HG03095 (cell line): Measurements from ENCODE around the gene GSTO2.

ENCODE experiments used
- ATAC-seq: cut with Tn5 transposase; IDR thresholded peaks from one replicate; pipeline ENCODE4 v1.9.1; 2021; ENCODE audit warnings: moderate library complexity; ENCODE audit not compliant: unreplicated experiment

The GSTO2 gene

GRCh38 chr10:104253606-104254410, 15.2 kb upstream of the GSTO2 start:
- ATAC-seq = no peak

- ATAC-seq = peak; percentile 83
Observed at GRCh38 chr10:104254493-104255310, 14.3 kb upstream of the GSTO2 start, which contains the start of gene GSTO1. Gene GSTO1, plus strand, starts transcription at chr10:104254892. Its CDS starts 37 bp downstream, at chr10:104254929.

- ATAC-seq = peak; percentile 41
Observed at GRCh38 chr10:104255311-104255981, 13.5 kb upstream of the GSTO2 start.

GRCh38 chr10:104256335-104256961, 12.5 kb upstream of the GSTO2 start:
- no peak for ATAC-seq

- no peak for ATAC-seq
Observed at GRCh38 chr10:104257235-104257634, 11.7 kb upstream of the GSTO2 start.

- no peak for ATAC-seq
Observed at GRCh38 chr10:104258209-104258608, 10.8 kb upstream of the GSTO2 start.

- ATAC-seq = no peak
Observed at GRCh38 chr10:104259456-104259855, 9.5 kb upstream of the GSTO2 start.

- no peak for ATAC-seq
Observed at GRCh38 chr10:104259999-104260774, 8.8 kb upstream of the GSTO2 start.

- ATAC-seq = no peak
Observed at GRCh38 chr10:104260775-104261115, 8.2 kb upstream of the GSTO2 start.

- no peak for ATAC-seq
Observed at GRCh38 chr10:104262055-104262454, 6.9 kb upstream of the GSTO2 start.

GRCh38 chr10:104264783-104265182, 4.2 kb upstream of the GSTO2 start:
- ATAC-seq = no peak

- no peak for ATAC-seq
Observed at GRCh38 chr10:104267721-104268404, 1.1 kb upstream of the GSTO2 start.

GRCh38 chr10:104268405-104268712, 625 bp upstream of the GSTO2 start:
- ATAC-seq = no peak

GRCh38 chr10:104273286-104273685, 4.3 kb downstream of the GSTO2 start:
- no peak for ATAC-seq

GRCh38 chr10:104273899-104274575, 5.1 kb downstream of the GSTO2 start:
- no peak for ATAC-seq

- ATAC-seq = peak; percentile 75
Observed at GRCh38 chr10:104274762-104275721, 6.1 kb downstream of the GSTO2 start.

- ATAC-seq = no peak
Observed at GRCh38 chr10:104276192-104276591, 7.2 kb downstream of the GSTO2 start.

- no peak for ATAC-seq
Observed at GRCh38 chr10:104277785-104278184, 8.8 kb downstream of the GSTO2 start.
